KOPT-K1 (cell line): ENCODE results near the gene PBRM1.

ENCODE experiments used
- H3K27ac ChIP-seq: fragments of 200-600 bp; sonication (generic); 2 replicates; pipeline ENCODE4 v1.5.1; 2016; ENCODE audit warnings: antibody characterized with exemption, mild to moderate bottlenecking, low read depth, low read length; ENCODE audit not compliant: poor library complexity, severe bottlenecking
- H3K36me3 ChIP-seq: fragments of 200-600 bp; sonication (generic); 2 replicates; pipeline ENCODE4 v1.5.1; 2017; ENCODE audit warnings: antibody characterized with exemption, mild to moderate bottlenecking, low read length, moderate library complexity; ENCODE audit not compliant: insufficient read depth
- H3K9me3 ChIP-seq: fragments of 200-600 bp; sonication (generic); 2 replicates; pipeline ENCODE4 v1.5.1; 2017; ENCODE audit warnings: antibody characterized with exemption, low read length, mild to moderate bottlenecking; ENCODE audit not compliant: insufficient read depth, poor library complexity, severe bottlenecking

PBRM1 gene

GRCh38 chr3:52600258-52600657, 85.5 kb downstream of the PBRM1 start:
- no peak overlapping the region for H3K27ac ChIP-seq
- H3K9me3 ChIP-seq = peaks cover 38% of the 10 kb centered on the region
- H3K36me3 ChIP-seq = peaks cover 97% of the 10 kb centered on the region

- Histone ChIP-seq H3K36me3 (peaks cover 97% of the 10 kb centered on the region), H3K9me3 (peaks cover 19% of the 10 kb centered on the region), H3K27ac (no peak overlapping the region)
Measured at GRCh38 chr3:52596658-52597265, 89.0 kb downstream of the PBRM1 start.

- H3K36me3 ChIP-seq = peaks cover 96% of the 10 kb centered on the region
- H3K27ac ChIP-seq = no peak overlapping the region
- no peaks in the 10 kb centered on the region for H3K9me3 ChIP-seq
Measured at GRCh38 chr3:52593103-52593502, 92.6 kb downstream of the PBRM1 start.

- H3K9me3 ChIP-seq = no peaks in the 10 kb centered on the region
- no peak overlapping the region for H3K27ac ChIP-seq
- H3K36me3 ChIP-seq = peaks cover 100% of the 10 kb centered on the region
Measured at GRCh38 chr3:52574056-52574965, 111.4 kb downstream of the PBRM1 start.

- Histone ChIP-seq H3K9me3 (no peaks in the 10 kb centered on the region), H3K27ac (no peak overlapping the region), H3K36me3 (peaks cover 99% of the 10 kb centered on the region)
Measured at GRCh38 chr3:52572221-52572620, 113.5 kb downstream of the PBRM1 start.

GRCh38 chr3:52570076-52570475, 115.6 kb downstream of the PBRM1 start:
- Histone ChIP-seq H3K9me3 (no peaks in the 10 kb centered on the region), H3K36me3 (peaks cover 99% of the 10 kb centered on the region)

GRCh38 chr3:52568069-52568468, 117.6 kb downstream of the PBRM1 start:
- H3K36me3 ChIP-seq = peaks cover 98% of the 10 kb centered on the region
- no peaks in the 10 kb centered on the region for H3K9me3 ChIP-seq
- H3K27ac ChIP-seq = no peak overlapping the region

More at GRCh38 chr3:52570076-52570475, 115.6 kb downstream of the PBRM1 start:
- H3K27ac ChIP-seq = no peak overlapping the region

GRCh38 chr3:52563984-52564383, 121.7 kb downstream of the PBRM1 start:
- Histone ChIP-seq H3K36me3 (peaks cover 99% of the 10 kb centered on the region), H3K9me3 (no peaks in the 10 kb centered on the region), H3K27ac (no peak overlapping the region)

GRCh38 chr3:52561028-52561747, 124.5 kb downstream of the PBRM1 start:
- Histone ChIP-seq H3K9me3 (no peaks in the 10 kb centered on the region), H3K27ac (no peak overlapping the region), H3K36me3 (peaks cover 99% of the 10 kb centered on the region)

GRCh38 chr3:52558436-52558835, 127.3 kb downstream of the PBRM1 start:
- Histone ChIP-seq H3K36me3 (peaks cover 100% of the 10 kb centered on the region), H3K9me3 (no peaks in the 10 kb centered on the region), H3K27ac (no peak overlapping the region)

GRCh38 chr3:52557011-52557960, 128.4 kb downstream of the PBRM1 start:
- Histone ChIP-seq H3K27ac (no peak overlapping the region), H3K9me3 (no peaks in the 10 kb centered on the region), H3K36me3 (peaks cover 100% of the 10 kb centered on the region)

GRCh38 chr3:52555056-52555455, 130.7 kb downstream of the PBRM1 start:
- H3K36me3 ChIP-seq = peaks cover 99% of the 10 kb centered on the region
- no peak overlapping the region for H3K27ac ChIP-seq
- no peaks in the 10 kb centered on the region for H3K9me3 ChIP-seq

- Histone ChIP-seq H3K9me3 (no peaks in the 10 kb centered on the region), H3K27ac (no peak overlapping the region), H3K36me3 (peaks cover 99% of the 10 kb centered on the region)
Measured at GRCh38 chr3:52554026-52554755, 131.5 kb downstream of the PBRM1 start.

- Histone ChIP-seq H3K27ac (no peak overlapping the region), H3K9me3 (no peaks in the 10 kb centered on the region), H3K36me3 (peaks cover 99% of the 10 kb centered on the region)
Measured at GRCh38 chr3:52552089-52552488, 133.6 kb downstream of the PBRM1 start.
